ENCODE measurements around the gene TAF15.

The TAF15 gene

GRCh38 chr17:35875072-35875799, 66.0 kb downstream of the TAF15 start:
- DNase-seq, result no peak

DNA sequence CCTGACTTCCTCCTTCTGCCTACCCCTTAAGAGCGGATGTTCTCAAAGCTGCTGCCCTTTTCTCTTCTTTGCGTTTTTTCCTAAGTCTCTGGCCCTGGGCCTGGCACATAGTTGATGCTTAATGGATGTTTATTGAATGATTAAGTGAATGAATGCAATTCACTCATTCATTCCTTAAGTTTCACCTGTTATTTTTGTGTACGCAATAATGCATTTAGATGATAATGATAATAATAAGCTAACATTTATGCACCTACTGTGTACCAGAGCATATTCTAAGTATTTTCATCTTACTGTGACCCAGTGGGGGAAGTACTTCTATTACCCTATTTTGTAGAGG, 66.5 kb downstream of the TAF15 start:
- no peak for DNase-seq

DNA sequence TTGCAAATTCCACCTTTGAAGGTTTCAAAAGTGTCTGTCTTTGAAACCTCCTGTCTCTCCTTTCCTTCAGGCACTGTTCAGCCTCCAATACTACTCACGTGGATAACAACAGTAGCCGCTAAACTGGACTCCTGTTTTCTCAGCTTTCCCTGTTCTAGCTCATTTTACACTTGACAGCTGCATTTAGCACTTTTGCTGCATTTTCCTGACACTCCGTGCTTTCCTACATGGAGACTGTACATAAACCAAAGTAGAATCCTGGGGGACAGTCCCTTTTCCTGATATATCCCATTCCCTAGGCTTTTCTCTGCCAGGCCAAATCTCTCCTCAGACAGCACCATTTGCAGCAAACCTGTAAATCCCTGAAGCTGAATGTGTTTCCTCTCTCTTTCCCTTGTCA, 67.2 kb downstream of the TAF15 start:
- no peak for DNase-seq

DNA sequence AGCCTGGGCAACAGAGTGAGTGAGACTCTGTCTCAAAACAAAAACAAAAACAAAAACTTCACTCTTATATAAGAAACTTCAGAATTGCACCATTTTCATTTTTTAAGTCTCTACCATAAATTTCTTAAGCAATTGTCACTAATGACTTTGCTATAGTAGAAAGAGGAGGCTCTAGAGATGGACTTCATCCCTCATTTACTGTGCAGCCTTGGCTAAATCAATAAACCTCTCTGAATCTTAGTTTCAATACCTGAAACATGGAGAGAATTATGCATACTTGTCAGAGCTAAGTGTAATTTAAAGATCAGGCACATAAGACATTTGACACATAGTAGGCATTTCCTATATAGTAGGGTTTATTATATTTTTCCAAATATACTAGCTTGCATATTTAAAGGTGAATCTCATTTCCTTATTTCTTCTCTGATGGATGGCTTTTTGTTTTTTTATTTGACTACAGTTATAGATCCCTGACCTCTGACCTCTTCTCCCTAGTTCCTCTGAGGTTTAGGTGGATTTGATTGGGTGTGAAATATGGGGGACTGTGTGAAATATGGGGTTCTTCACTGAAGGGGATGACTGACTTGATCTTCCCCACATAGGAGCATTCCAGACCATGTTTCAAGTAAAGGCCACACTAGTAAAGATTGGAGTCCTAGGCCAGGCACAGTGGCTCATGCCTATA, 68.2 kb downstream of the TAF15 start:
- no peak for DNase-seq

- DNase-seq, result no peak
Observed at GRCh38 chr17:35878361-35878760, 69.1 kb downstream of the TAF15 start.

DNA sequence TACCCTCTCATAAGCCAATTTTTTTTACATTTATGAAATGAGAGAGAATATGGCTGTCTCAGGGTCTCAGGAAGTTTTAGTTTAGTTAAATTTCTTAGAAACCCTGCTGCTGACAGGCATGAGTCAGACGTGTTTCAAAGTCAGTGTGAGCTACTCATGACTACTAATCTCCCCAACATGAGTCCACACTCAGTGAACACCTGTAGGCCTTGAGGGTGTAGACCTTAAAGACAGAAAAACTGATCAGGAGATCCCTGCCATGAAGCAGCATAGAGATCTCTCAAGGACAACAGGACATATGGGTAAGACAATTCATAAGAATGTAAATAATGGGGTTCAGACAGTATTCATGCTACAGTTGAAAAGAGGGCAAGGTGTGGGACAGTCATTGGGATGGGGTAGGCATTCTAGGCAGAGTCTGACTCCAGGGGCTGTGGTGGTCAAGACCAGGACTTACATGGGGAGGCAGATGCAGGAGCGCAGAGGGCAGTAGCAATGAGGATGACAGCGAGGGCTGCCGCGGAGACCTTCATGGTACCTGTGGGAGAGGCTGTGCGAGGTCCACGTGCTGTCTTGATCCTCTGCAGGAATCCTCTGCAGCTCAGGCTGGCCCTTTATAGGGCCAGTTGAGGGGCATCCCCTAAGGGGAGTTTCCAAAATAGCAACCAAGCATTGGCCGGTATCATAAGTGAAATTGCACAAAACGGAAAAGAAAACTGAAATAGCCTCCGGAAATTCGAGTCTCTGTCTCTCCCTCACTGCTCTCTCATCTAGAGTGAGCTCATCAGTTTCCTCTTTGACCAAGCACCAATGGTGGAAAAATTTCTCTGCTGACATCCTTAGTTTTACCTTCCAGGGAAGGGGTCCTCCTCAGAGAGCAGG, 70.7 kb downstream of the TAF15 start, which contains the start of gene CCL5:
TSS of gene CCL5 (minus strand) at position 588 of the 882 bp plus-strand sequence.
- DNase-seq, result peak; percentile 83

DNA sequence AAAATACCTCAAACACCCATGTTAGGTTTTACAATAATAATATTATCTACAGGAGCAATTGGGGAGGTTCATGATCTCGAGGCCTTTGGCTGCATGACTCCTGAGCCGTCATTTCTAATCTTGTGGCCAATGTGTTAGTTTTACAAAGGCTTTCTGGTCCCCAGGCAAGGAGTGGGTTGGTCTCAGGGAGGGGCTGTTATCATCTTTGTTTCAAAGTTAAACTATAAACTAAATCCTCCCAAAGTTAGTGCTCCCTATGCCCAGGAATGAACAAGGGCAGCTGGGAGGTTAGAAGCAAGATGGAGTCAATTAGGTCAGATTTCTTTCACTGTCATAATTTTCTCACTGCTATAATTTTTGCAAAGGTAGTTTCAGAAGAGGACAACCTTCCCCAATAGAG, 80.0 kb downstream of the TAF15 start:
- DNase-seq, result no peak

- no peak for DNase-seq
Observed at GRCh38 chr17:35889818-35890773, 80.8 kb downstream of the TAF15 start.

DNA sequence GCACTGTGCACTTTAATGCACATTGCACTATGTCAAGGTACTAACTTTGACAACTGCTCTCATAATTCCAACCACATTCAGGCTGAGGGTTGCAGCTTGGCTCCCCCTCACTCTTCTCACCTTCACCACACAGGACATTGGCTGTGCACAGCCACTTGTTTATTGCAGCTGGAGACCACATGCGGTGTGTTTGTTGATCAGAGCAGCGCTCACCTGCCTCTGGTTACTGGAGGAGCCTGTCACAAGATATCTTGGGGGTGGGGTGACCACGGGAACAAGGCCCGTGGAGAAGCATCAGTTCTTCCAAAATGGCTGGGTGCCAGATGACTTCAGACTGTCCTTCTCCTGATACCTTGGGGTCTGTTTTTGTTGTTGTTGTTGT, 81.5 kb downstream of the TAF15 start:
- peak; percentile 61 for DNase-seq

- no peak for DNase-seq
Observed at GRCh38 chr17:35891269-35891668, 82.0 kb downstream of the TAF15 start.

- DNase-seq, result peak; percentile 45
Observed at GRCh38 chr17:35892091-35893035, 83.1 kb downstream of the TAF15 start.

- no peak for DNase-seq
Observed at GRCh38 chr17:35893751-35894150, 84.5 kb downstream of the TAF15 start.

DNA sequence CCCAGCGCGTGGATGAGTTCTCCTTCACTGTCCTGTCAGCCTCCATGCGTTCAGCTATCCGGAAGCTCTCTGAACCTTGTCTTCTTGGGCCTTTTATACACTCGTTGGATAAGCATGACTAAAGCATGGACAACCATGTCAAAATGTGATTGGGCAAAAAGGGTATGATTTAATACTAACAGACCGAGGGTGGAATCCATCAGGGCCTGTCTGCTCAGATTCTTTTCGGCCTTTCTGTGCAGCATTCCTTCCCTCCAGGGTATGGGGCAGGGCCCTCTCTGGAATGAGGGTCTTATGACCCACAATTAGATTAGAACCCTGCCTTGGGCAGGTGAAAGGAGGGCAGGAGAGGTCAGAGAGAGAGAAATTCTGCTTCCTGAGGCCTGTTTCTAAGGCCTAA, 84.9 kb downstream of the TAF15 start:
- no peak for DNase-seq

DNA sequence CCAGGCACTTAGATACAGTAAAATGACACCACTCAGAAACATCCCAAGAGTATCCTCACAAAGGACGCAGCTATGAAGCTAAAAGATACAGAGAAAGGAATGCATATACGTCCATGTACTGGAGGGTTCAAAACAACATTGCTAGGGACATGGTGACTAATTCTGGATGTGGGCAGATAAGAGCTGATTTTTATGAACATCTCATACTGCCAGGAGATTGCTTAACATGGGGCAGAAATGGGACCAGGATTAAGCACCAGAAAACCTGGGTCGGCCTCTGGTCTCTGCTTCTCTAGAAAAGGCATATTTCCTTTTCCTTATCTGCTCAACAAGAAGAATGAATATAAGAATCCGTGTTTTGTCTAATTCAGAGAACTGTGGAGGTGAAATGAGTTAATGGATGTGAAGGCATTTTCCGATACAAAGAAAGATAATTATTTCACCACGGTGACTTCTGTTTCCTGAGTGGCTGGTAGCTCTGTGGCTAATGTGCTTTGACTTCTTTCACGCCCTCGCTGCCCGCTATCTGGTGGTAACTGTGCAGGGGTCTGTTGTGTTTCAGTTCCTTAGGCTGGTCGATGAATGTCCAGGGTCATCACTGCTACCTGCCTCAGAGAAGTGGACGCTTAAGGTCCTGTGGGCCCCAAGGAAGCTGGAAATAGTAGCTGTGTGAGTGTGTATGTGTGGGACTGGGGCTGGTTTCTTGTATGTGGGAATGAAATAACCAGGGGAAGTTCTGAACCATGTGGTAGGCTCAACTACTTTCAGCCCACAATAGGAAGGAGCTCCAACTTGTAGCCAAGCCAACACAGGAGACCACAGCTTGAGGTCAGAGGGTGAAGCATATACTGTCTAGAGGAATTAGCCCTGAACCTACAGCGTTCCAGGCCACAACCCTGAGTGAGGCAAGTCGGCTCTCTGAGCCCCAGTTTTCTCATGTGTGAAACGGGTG, 86.6 kb downstream of the TAF15 start:
- peak; percentile 50 for DNase-seq

Data from CD4-positive, alpha-beta T cell treated with Interferon gamma for 1 hour (primary cell).